ENCODE measurements around the gene DAPK2. TPM values are rescaled to one million over a fixed set of nuclear protein-coding genes. Genes with fewer than 3 reads are reported as not detected.
"Not testable (repeated sequence)": the region's sequence is repeated elsewhere in the genome, so short reads cannot be mapped to it uniquely, and the experiment has no call there.

Gene DAPK2
- polyA plus RNA-seq, 5 donors: 19.2 to 27.5 (median 21.7) TPM

- no peak for DNase-seq
Observed at GRCh38 chr15:63915873-63916771, 130.2 kb downstream of the DAPK2 start.

- DNase-seq: no peak
Observed at GRCh38 chr15:63915209-63915872, 130.9 kb downstream of the DAPK2 start.

GRCh38 chr15:63913786-63914315 is 132.4 kb downstream of the DAPK2 start:
- DNase-seq: no peak

- no peak for DNase-seq
Observed at GRCh38 chr15:63913336-63913735, 132.9 kb downstream of the DAPK2 start.

- no peak for DNase-seq
Observed at GRCh38 chr15:63912061-63912615, 134.1 kb downstream of the DAPK2 start.

GRCh38 chr15:63911160-63911559 is 135.1 kb downstream of the DAPK2 start:
- DNase-seq: no peak

- peak; percentile 43 to 55 for DNase-seq
Observed at GRCh38 chr15:63909819-63910437, 136.4 kb downstream of the DAPK2 start.

- DNase-seq: no peak
Observed at GRCh38 chr15:63908991-63909390, 137.3 kb downstream of the DAPK2 start.

- no peak for DNase-seq
Observed at GRCh38 chr15:63908281-63908680, 138.0 kb downstream of the DAPK2 start.

- DNase-seq: no peak
Observed at GRCh38 chr15:63907521-63907920, 138.8 kb downstream of the DAPK2 start.

- no peak for DNase-seq
Observed at GRCh38 chr15:63906266-63906584, 140.1 kb downstream of the DAPK2 start.

GRCh38 chr15:63905558-63906265 is 140.6 kb downstream of the DAPK2 start:
- DNase-seq: no peak

- no peak for DNase-seq
Observed at GRCh38 chr15:63905131-63905530, 141.2 kb downstream of the DAPK2 start.

- no peak for DNase-seq
Observed at GRCh38 chr15:63904042-63904441, 142.2 kb downstream of the DAPK2 start.

- DNase-seq: no peak
Observed at GRCh38 chr15:63902671-63903035, 143.6 kb downstream of the DAPK2 start.

- no peak for DNase-seq
Observed at GRCh38 chr15:63901912-63902670, 144.2 kb downstream of the DAPK2 start.

- DNase-seq: no peak
Observed at GRCh38 chr15:63900306-63900705, 146.0 kb downstream of the DAPK2 start.

GRCh38 chr15:63899606-63900005 is 146.7 kb downstream of the DAPK2 start:
- DNase-seq: not testable (repeated sequence)

GRCh38 chr15:63899193-63899592 is 147.1 kb downstream of the DAPK2 start:
- no peak for DNase-seq

- DNase-seq: no peak
Observed at GRCh38 chr15:63896336-63897115, 149.8 kb downstream of the DAPK2 start.
